Adipose tissue (tissue), 3 donors: Measurements from ENCODE around the gene TRABD2A. TPM values are rescaled to one million over a fixed set of nuclear protein-coding genes. Genes with fewer than 3 reads are reported as not detected.
"Not testable (repeated sequence)": the region's sequence is repeated elsewhere in the genome, so short reads cannot be mapped to it uniquely, and the experiment has no call there.

Experiments used
- H3K27ac ChIP-seq: one replicate; pipeline ENCODE4 v1.5.1; 2013; ENCODE audit warnings: low read depth, low read length
- WGBS, 3 donors: extraction: QIAGEN DNeasy Blood & Tissue Kit; methylation state at CpG; one replicate each; pipeline ENCODE4 v1.1.7; 2013; 5-methylcytosine and 5-hydroxymethylcytosine counted together
- polyA plus RNA-seq, 3 donors: library from polyadenylated mRNA; stranded (reverse); fragments of 200-250 nt; gene quantifications; one replicate each; pipeline ENCODE4 v1.2.3, GENCODE V29; 2013
- donor health status: healthy with polysubstance abuse.
- donor health status: Bipolar disorder and iron deficiency.
- donor health status: healthy.

TRABD2A gene, protein sequence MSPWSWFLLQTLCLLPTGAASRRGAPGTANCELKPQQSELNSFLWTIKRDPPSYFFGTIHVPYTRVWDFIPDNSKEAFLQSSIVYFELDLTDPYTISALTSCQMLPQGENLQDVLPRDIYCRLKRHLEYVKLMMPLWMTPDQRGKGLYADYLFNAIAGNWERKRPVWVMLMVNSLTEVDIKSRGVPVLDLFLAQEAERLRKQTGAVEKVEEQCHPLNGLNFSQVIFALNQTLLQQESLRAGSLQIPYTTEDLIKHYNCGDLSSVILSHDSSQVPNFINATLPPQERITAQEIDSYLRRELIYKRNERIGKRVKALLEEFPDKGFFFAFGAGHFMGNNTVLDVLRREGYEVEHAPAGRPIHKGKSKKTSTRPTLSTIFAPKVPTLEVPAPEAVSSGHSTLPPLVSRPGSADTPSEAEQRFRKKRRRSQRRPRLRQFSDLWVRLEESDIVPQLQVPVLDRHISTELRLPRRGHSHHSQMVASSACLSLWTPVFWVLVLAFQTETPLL
- polyA plus RNA-seq: 1 to 10 TPM in 2 of 3 donors, under 1 TPM in 1; 0.78 to 2.8 (median 1.1) TPM

DNA sequence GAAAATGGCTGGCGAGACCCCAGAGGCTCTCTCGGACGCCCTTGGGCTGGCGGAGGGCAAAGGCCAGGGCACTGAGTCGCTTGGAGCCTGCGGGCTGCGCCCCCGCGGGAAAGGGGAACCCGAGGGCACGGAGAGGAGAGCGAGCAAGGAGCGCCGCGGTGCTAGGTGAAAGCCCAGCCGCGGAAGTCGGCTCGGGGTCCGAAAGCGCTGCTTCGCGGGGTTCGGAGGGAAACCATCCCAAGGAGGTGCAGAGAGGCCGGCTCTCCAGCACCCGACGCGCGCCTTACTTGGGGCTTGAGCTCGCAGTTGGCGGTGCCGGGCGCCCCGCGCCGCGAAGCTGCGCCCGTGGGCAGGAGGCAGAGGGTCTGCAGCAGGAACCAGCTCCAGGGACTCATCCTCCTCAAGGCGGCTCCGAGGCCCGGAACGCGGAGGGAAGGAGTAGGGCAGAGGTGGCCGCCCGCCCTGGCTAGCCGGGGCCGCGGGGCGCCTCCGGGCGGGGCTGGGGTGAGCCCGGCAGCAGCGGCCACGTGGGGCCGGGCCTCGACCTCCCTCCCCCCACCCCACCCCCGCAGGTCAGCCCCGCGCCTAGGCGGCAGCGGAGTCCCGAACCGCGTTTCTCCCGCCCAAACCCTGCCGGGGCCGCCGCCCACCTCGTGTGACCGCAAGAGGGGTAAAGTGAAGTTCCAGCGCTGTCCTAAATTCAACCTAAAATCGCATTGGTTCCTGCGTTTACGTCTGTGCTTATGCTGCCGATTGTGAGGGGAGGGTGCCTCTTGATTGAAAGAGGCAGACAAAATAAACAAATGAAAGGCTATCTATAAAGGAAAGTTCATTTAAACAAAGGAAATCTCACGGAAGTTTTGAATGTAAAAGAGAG is at the start of gene TRABD2A:
Gene TRABD2A (minus strand): TSS at position 440 of the 877 bp plus-strand sequence. CDS start 45 bp downstream, at position 395.
- H3K27ac ChIP-seq: no peak within 1 kb of the TSS
- 1% methylated on average over 67 to 77 of the region's 77 CpGs for WGBS, 3 donors

DNA sequence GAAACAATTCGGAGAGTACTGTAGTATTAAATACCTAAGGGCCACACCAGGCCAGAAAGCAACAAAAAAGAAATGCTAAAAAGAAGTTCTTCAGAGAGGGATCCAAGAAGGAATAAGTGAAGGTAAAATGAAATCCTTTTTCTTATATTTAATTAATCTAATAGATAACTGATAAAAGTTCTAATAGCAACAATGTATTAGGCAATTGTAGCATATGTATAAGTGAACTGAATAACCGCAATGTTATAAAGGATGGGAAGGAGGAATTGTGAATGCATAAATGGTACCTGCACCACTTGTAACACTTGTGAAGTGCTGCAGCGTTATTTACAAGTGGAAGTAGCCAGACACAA is 46.4 kb upstream of the TRABD2A start:
- 44 to 48% (median 45%) methylated on average over 3 of the region's 3 CpGs for WGBS, 3 donors
- H3K27ac ChIP-seq: no peak overlapping the region

GRCh38 chr2:84925724-84926376 is 45.0 kb upstream of the TRABD2A start:
- H3K27ac ChIP-seq: no peak overlapping the region
- WGBS, 3 donors: 3 to 6% (median 5%) methylated on average over 34 of the region's 34 CpGs

GRCh38 chr2:84925336-84925723 is 44.4 kb upstream of the TRABD2A start:
- WGBS, 3 donors: 95 to 97% (median 96%) methylated on average over 2 of the region's 2 CpGs
- H3K27ac ChIP-seq: no peak overlapping the region

- no peak overlapping the region for H3K27ac ChIP-seq
- WGBS, 3 donors: 39 to 66% (median 40%) methylated on average over 9 of the region's 9 CpGs
Observed at GRCh38 chr2:84924173-84925106, 43.6 kb upstream of the TRABD2A start.

- H3K27ac ChIP-seq: no peak overlapping the region
Observed at GRCh38 chr2:84923009-84923408, 42.1 kb upstream of the TRABD2A start.

GRCh38 chr2:84919885-84920580 is 39.1 kb upstream of the TRABD2A start:
- H3K27ac ChIP-seq: peak overlapping the region; percentile 70
- WGBS, 3 donors: 19 to 67% (median 24%) methylated on average over 7 of the region's 7 CpGs

GRCh38 chr2:84918430-84918829 is 37.5 kb upstream of the TRABD2A start:
- no peak overlapping the region for H3K27ac ChIP-seq
- 73 to 96% (median 87%) methylated on average over 2 of the region's 2 CpGs for WGBS, 3 donors

DNA sequence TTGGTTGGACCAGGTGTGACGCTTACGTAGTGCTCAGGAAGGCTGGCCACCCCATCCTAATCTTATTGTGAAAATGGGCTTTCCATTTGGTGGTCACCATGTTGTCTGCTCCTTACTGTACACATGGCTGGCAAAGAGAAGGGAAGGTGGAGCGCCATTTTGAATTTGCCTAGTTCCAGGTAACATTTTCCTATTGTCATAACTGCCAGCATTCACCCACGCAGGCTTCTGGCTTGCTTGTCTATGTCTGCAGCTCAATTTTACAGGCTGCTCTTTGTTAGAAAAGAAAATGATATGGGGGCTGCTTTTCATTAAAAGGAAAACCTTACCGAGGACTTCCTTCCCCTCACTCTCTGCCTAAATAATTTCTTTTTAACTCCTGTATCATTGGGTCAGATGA is 36.9 kb upstream of the TRABD2A start:
- not testable (repeated sequence) for H3K27ac ChIP-seq
- WGBS, 3 donors: 79 to 81% (median 79%) methylated on average over 5 of the region's 5 CpGs

GRCh38 chr2:84915675-84916074 is 34.8 kb upstream of the TRABD2A start:
- WGBS, 3 donors: 97 to 98% (median 97%) methylated on average over 16 to 24 of the region's 24 CpGs
- H3K27ac ChIP-seq: not testable (repeated sequence)

DNA sequence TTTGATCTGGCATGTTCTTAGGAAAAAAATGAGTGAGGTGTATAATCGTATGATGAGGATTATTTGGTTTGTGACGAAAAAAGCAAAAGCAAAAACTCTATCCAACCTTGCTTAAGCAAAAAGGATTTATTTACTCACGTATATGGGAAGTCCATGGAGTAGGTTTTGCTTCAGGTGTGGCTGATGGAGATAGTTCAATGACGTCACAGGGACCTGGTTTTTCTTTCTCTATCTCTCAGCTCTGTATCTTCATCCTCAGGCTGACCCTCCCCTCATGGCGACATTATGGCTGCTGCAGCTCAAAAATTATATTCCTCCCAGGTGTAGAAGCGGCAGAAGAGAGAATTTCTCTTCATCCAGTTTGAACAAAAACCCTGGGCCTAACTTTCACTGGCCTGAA is 33.5 kb upstream of the TRABD2A start:
- no peak overlapping the region for H3K27ac ChIP-seq
- 89 to 96% (median 95%) methylated on average over 6 of the region's 6 CpGs for WGBS, 3 donors

DNA sequence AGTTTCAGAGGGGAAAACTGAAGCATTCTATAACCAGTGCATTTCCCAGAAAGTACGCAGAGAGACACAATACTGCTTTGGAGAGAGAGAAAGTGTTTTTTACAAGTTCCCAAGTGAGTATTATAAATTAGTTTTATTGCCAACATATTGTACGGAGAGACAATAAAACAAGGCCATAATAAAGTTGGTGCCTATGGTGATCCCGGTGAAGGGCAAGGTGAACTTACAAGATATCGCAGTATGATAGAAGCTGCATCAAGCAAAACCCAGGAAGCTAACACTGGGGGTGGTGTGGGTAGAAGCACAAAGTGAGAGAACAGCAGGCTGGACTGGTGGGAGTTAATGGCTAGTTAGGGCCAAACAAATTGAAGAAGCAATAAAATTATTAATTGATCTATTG is 32.1 kb upstream of the TRABD2A start:
- H3K27ac ChIP-seq: no peak overlapping the region
- WGBS, 3 donors: 90 to 97% (median 95%) methylated on average over 4 of the region's 4 CpGs

- 97 to 98% (median 98%) methylated on average over 5 of the region's 5 CpGs for WGBS, 3 donors
Observed at GRCh38 chr2:84911135-84911678, 30.3 kb upstream of the TRABD2A start.

DNA sequence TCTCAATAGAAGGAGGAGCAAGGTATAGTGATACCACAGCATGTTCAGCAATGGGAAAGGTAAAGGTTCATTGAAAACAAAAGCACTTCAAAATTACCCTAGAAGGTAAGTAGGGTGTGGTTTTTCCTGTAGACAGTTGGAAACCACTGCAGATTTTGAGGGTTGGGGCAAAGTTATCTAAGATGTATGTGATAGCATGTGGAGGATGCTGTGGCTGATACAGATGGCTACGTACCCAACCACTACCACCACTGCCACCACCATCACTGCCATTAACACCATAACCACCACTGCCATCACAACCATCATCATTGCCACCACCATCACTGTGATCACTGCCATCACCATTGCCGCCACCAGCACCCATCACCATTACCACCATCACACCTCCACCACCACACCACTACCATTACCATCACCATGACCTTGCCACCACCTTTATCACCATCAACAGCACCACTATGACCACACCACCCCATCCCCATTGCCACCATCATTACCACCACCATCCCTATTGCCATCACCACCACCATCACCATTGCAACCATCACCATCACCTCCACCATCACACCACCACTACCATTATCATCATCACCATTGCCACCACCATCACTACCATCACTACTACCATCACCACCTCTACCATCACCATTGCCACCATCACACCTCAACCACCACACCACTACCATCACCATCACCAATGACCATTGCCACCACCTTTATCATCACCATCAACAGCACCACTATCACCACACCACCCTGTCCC is 28.2 kb upstream of the TRABD2A start:
- whole genome bisulfite sequencing, 3 donors: 93 to 100% (median 96%) methylated on average over 2 of the region's 2 CpGs
- no peak overlapping the region for H3K27ac ChIP-seq

More at GRCh38 chr2:84911135-84911678, 30.3 kb upstream of the TRABD2A start:
- H3K27ac ChIP-seq: no peak overlapping the region

DNA sequence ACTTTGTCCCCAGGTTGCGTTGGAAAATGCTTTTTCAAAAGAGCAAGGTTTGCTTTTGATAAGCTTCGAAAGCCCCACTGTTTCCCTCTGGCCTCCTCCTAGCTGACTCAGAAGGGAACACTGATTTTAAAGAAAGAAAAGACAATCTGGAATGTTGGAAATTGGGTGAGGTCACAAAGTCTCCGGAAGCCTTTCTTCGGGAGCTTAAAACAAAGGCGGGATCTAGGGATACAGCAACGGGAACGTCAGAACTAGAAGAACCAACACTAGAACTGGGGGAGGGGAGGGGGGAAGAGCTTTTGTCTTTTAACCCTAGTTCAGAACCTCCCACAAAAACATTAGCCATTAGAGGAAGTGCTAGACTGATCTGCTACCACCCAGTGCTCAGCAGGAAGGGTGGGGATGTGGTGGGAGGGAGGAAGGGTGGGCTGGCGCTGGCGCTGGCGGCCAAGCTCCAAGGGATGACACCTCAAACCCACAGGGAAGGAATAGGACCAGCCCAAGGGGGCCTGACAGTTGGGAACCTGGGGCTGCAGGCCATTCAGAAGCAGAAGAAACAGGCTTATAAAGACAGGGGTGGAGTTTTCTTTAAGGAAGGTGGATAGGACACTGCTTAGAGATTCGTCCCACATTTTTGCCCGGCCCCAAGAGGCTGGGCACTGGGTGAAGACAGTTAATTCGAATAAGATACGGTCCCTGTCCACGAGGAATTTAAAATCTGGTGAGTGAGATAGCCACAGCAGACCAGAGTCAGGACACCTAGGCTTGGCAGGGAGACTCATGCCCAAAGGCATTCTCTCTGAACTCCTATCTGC is 26.2 kb upstream of the TRABD2A start:
- no peak overlapping the region for H3K27ac ChIP-seq
- WGBS, 3 donors: 7 to 41% (median 9%) methylated on average over 15 of the region's 15 CpGs
